Glomerular endothelial cell (primary cell): Measurements from ENCODE around the gene BRD1. TPM values are rescaled to one million over a fixed set of nuclear protein-coding genes. Genes with fewer than 3 reads are reported as not detected.
A peak's percentile ranks its signal among the peaks of the same experiment; 100 is the strongest.
"Not testable (repeated sequence)": the region's sequence is repeated elsewhere in the genome, so short reads cannot be mapped to it uniquely, and the experiment has no call there.

Experiments
- DNase-seq: peaks from one replicate; pipeline ENCODE4 v3.0.0-alpha.2; 2011; ENCODE audit warnings: low read depth, low spot score; ENCODE audit errors: extremely low read depth
- total RNA-seq: library from RNA; depleted of rRNA; stranded (reverse); fragments of >200 nt; gene quantifications from 2 replicates; pipeline ENCODE4 v1.2.3, GENCODE V29; 2015

BRD1 gene
- total RNA-seq, 1 donor from 2014 or later: 30.9 TPM

GRCh38 chr22:49853981-49854831 lies 26.5 kb upstream of the BRD1 start:
- no peak for DNase-seq

- DNase-seq: peak; percentile 37
These were observed 25.5 kb upstream of the BRD1 start, which contains the start of gene ZBED4 for GRCh38 chr22:49852898-49853894. Gene ZBED4 (plus strand): TSS chr22:49853844. CDS start chr22:49883663, 29,819 bp downstream.

- not testable (repeated sequence) for DNase-seq
These were observed 24.9 kb upstream of the BRD1 start for GRCh38 chr22:49852568-49852897.

GRCh38 chr22:49850959-49851802 lies 23.5 kb upstream of the BRD1 start:
- no peak for DNase-seq

- no peak for DNase-seq
These were observed 22.6 kb upstream of the BRD1 start for GRCh38 chr22:49850021-49850911.

- DNase-seq: no peak
These were observed 21.7 kb upstream of the BRD1 start for GRCh38 chr22:49849161-49850020.

- no peak for DNase-seq
These were observed 21.1 kb upstream of the BRD1 start for GRCh38 chr22:49848690-49849160.

- DNase-seq: no peak
These were observed 20.3 kb upstream of the BRD1 start for GRCh38 chr22:49847751-49848689.

GRCh38 chr22:49845666-49846459 lies 18.2 kb upstream of the BRD1 start:
- no peak for DNase-seq

GRCh38 chr22:49845241-49845640 lies 17.6 kb upstream of the BRD1 start:
- no peak for DNase-seq

GRCh38 chr22:49838771-49839717 lies 11.4 kb upstream of the BRD1 start:
- no peak for DNase-seq

GRCh38 chr22:49833340-49834007 lies 5.8 kb upstream of the BRD1 start:
- DNase-seq: no peak

- no peak for DNase-seq
These were observed 1.6 kb upstream of the BRD1 start for GRCh38 chr22:49829044-49829853.

- no peak for DNase-seq
These were observed 909 bp upstream of the BRD1 start for GRCh38 chr22:49828599-49828965.
